ENCODE data around the gene CDH4.

The CDH4 gene

DNA sequence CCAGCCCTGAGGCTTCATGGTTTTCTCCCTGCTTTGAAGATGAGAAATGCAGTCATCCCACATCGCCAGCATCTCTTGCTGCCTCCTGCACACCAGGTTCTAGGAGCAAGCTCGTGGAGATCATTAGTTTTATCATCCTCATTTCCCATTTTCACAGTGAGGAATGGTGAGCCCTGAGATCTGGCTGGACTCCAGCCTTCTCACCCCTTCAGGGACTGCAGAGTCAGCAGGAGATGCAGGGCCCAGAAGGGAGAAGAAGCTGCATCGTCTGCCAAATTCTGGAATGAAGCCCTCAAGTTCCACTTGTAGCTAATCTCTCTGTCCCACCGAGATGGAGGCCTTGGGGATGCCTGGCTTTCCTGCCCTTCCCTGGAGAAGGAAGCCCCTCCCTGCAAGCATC is 596.8 kb downstream of the CDH4 start:
- Histone ChIP-seq H3K4me3 (ENCODE audit: low read depth in 1 of 2, low read length in 1 of 2) (no peak overlapping the region), H3K9me3 (no peaks in the 10 kb centered on the region), H3K27me3 (no peaks in the 10 kb centered on the region), H3K27ac (no peak overlapping the region), H3K36me3 (no peaks in the 10 kb centered on the region), H3K4me1 (ENCODE audit: control insufficient read depth in 1 of 2, insufficient read depth in 1 of 2, low read depth in 1 of 2, low read length in 1 of 2) (no peaks in the 10 kb centered on the region)
- TF ChIP-seq, protein P1, sequence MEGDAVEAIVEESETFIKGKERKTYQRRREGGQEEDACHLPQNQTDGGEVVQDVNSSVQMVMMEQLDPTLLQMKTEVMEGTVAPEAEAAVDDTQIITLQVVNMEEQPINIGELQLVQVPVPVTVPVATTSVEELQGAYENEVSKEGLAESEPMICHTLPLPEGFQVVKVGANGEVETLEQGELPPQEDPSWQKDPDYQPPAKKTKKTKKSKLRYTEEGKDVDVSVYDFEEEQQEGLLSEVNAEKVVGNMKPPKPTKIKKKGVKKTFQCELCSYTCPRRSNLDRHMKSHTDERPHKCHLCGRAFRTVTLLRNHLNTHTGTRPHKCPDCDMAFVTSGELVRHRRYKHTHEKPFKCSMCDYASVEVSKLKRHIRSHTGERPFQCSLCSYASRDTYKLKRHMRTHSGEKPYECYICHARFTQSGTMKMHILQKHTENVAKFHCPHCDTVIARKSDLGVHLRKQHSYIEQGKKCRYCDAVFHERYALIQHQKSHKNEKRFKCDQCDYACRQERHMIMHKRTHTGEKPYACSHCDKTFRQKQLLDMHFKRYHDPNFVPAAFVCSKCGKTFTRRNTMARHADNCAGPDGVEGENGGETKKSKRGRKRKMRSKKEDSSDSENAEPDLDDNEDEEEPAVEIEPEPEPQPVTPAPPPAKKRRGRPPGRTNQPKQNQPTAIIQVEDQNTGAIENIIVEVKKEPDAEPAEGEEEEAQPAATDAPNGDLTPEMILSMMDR (IDR thresholded peaks at IDR 0.05): no peak

DNA sequence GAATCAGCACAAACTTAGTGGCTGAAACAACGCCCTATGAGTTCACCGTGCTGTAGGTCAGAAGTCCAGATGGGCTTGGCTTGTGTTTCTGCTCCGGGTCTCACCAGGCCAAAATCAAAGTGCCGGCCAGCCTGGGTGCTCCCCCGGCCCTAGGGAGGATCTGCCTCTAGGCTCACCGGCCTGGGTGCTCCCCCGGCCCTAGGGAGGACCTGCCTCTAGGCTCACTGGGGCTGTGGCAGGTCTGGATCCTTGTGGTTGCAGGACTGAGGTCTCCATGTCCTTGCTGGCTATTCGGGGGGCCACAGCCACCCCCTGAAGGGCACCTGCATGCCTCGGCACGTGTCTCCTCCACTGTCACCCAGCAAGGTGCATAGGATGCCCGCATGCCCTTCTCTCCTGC is 597.3 kb downstream of the CDH4 start:
- H3K36me3 ChIP-seq: no peaks in the 10 kb centered on the region
- H3K9me3 ChIP-seq: no peaks in the 10 kb centered on the region
- H3K4me1 ChIP-seq (ENCODE audit: control insufficient read depth in 1 of 2, insufficient read depth in 1 of 2, low read depth in 1 of 2, low read length in 1 of 2): no peaks in the 10 kb centered on the region
- no peaks in the 10 kb centered on the region for H3K27me3 ChIP-seq
- TF ChIP-seq, protein P1 (IDR thresholded peaks at IDR 0.05): no peak
- H3K4me3 ChIP-seq (ENCODE audit: low read depth in 1 of 2, low read length in 1 of 2): no peak overlapping the region
- no peak overlapping the region for H3K27ac ChIP-seq

DNA sequence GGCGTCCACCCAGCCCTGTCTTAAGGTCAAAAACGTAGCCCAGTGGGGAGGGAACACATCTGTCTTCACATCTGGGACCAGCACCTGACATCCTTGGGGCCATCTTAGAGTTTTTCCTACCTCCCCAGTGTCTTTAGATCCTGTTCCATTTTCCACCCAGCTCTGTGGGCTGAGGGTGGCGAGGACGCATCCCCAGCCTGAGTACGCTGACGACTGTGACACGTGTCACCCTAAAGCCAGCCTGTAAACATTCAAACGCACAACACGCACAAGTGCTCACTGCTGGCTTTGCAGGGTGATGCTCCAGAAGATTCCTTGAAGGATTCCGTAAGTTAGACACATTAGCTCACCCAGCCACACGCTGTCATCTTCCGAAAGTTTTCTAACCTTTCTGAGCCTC is 597.8 kb downstream of the CDH4 start:
- TF ChIP-seq, protein P1 (IDR thresholded peaks at IDR 0.05): no peak
- Histone ChIP-seq H3K4me1 (ENCODE audit: control insufficient read depth in 1 of 2, insufficient read depth in 1 of 2, low read depth in 1 of 2, low read length in 1 of 2) (no peaks in the 10 kb centered on the region), H3K4me3 (ENCODE audit: low read depth in 1 of 2, low read length in 1 of 2) (no peak overlapping the region), H3K27ac (no peak overlapping the region), H3K9me3 (no peaks in the 10 kb centered on the region), H3K36me3 (no peaks in the 10 kb centered on the region), H3K27me3 (no peaks in the 10 kb centered on the region)

DNA sequence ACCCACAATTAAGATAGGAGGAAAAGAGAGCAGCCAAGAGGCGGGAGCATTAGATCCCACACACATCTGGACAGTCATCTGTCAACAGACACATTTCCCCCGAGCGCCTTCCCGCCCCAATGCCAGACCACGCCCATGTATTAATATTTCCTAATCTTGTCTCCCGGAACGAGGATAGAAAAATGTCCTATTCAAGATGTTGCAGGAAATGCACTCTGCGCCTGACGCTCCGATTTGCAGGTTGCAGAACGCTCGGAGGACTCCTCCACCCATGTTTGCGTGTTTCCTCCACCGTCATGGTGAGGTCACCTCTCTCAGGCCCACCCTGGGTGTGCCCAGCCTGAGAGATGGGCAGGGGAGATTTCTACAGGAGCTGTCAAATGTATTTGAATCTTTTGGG is 598.4 kb downstream of the CDH4 start:
- Histone ChIP-seq H3K27ac (no peak overlapping the region), H3K4me3 (ENCODE audit: low read depth in 1 of 2, low read length in 1 of 2) (no peak overlapping the region), H3K4me1 (ENCODE audit: control insufficient read depth in 1 of 2, insufficient read depth in 1 of 2, low read depth in 1 of 2, low read length in 1 of 2) (no peaks in the 10 kb centered on the region), H3K36me3 (no peaks in the 10 kb centered on the region), H3K9me3 (no peaks in the 10 kb centered on the region), H3K27me3 (no peaks in the 10 kb centered on the region)
- TF ChIP-seq, protein P1 (IDR thresholded peaks at IDR 0.05): no peak

GRCh38 chr20:61850926-61851900 is 599.2 kb downstream of the CDH4 start:
- Histone ChIP-seq H3K9me3 (no peaks in the 10 kb centered on the region), H3K27ac (no peak overlapping the region), H3K4me1 (ENCODE audit: control insufficient read depth in 1 of 2, insufficient read depth in 1 of 2, low read depth in 1 of 2, low read length in 1 of 2) (no peaks in the 10 kb centered on the region), H3K36me3 (no peaks in the 10 kb centered on the region), H3K27me3 (no peaks in the 10 kb centered on the region), H3K4me3 (ENCODE audit: low read depth in 1 of 2, low read length in 1 of 2) (no peak overlapping the region)
- TF ChIP-seq, protein P1 (IDR thresholded peaks at IDR 0.05): no peak
